COLO668 (cell line): Measurements from ENCODE around the gene COL6A1.
"Not testable (repeated sequence)": the region's sequence is repeated elsewhere in the genome, so short reads cannot be mapped to it uniquely, and the experiment has no call there.

Experiments
- DNase-seq: peaks from one replicate; lab custom pipeline; 2025; ENCODE audit not compliant: unreplicated experiment; lab: John Stamatoyannopoulos, UW

Gene COL6A1

GRCh38 chr21:46045154-46045553, 63.6 kb downstream of the COL6A1 start:
- DNase-seq: no peak

- DNase-seq: no peak
Measured at GRCh38 chr21:46046471-46046870, 64.9 kb downstream of the COL6A1 start.

- not testable (repeated sequence) for DNase-seq
Measured at GRCh38 chr21:46046906-46047305, 65.3 kb downstream of the COL6A1 start.

- peak; percentile 23 for DNase-seq
Measured at GRCh38 chr21:46048926-46049889, 67.6 kb downstream of the COL6A1 start.

GRCh38 chr21:46049890-46050667, 68.5 kb downstream of the COL6A1 start:
- DNase-seq: no peak

- no peak for DNase-seq
Measured at GRCh38 chr21:46050668-46051378, 69.3 kb downstream of the COL6A1 start.

GRCh38 chr21:46051379-46051770, 69.8 kb downstream of the COL6A1 start:
- DNase-seq: no peak

- no peak for DNase-seq
Measured at GRCh38 chr21:46051821-46052675, 70.5 kb downstream of the COL6A1 start.

- no peak for DNase-seq
Measured at GRCh38 chr21:46052703-46053651, 71.4 kb downstream of the COL6A1 start.

GRCh38 chr21:46054031-46054430, 72.5 kb downstream of the COL6A1 start:
- no peak for DNase-seq

- DNase-seq: no peak
Measured at GRCh38 chr21:46054451-46054881, 72.9 kb downstream of the COL6A1 start.
